GM19372 (cell line): Measurements from ENCODE around the gene LRRC23.
A peak's percentile ranks its signal among the peaks of the same experiment; 100 is the strongest.
"Not testable (repeated sequence)": the region's sequence is repeated elsewhere in the genome, so short reads cannot be mapped to it uniquely, and the experiment has no call there.

Experiments used
- ATAC-seq: cut with Tn5 transposase; IDR thresholded peaks from one replicate; pipeline ENCODE4 v1.9.1; 2021; ENCODE audit warnings: mild to moderate bottlenecking, low read depth, moderate library complexity; ENCODE audit not compliant: unreplicated experiment

Gene LRRC23

DNA sequence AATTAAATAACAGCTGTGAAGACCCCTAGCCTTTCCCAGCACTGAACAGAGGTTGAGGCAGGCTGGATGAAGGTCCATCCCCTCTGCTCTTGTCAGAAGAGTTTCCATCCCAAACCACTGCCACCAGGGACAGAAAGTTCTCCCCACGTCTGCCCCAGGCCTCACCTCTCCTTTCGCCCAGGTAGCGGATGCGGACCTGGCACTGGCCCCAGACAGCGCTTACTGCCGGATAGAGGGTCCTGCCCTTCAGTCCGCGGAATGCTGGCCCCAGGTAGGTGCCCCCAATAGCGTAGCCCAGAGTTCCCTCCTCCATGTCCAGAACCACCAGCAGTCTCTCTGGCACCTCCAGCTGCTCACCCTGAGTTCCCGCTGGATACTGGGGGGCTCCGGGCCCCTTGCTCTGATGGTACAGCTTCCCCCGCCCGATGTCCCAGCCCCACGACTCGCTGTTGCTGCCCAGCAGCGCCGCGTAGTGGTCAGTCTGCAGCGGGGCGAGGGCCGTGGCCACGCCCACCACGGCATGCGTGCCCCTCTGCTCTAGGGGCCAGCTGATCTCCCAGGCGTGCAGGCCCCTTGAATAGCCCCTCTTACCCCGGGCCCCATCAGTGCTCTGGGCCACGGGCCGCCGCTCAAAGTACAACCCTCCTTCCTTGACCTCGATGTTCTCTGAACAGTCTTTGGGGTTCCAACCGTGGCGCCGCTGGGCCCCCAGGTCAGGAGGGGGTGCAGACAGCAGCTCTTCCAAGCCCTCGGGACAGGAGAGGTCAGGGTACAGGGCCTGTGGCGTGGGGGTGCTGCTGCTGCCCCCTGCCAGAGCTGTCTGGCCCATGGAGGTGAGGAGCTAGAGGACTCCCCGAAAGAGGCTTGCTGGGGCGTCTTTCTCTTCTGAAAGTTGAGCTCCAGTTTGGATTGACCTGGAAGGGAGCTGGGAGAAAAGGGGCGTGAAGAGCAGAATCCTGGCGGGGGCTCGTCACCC is 32.3 kb upstream of the LRRC23 start:
- peak; percentile 21 for ATAC-seq

DNA sequence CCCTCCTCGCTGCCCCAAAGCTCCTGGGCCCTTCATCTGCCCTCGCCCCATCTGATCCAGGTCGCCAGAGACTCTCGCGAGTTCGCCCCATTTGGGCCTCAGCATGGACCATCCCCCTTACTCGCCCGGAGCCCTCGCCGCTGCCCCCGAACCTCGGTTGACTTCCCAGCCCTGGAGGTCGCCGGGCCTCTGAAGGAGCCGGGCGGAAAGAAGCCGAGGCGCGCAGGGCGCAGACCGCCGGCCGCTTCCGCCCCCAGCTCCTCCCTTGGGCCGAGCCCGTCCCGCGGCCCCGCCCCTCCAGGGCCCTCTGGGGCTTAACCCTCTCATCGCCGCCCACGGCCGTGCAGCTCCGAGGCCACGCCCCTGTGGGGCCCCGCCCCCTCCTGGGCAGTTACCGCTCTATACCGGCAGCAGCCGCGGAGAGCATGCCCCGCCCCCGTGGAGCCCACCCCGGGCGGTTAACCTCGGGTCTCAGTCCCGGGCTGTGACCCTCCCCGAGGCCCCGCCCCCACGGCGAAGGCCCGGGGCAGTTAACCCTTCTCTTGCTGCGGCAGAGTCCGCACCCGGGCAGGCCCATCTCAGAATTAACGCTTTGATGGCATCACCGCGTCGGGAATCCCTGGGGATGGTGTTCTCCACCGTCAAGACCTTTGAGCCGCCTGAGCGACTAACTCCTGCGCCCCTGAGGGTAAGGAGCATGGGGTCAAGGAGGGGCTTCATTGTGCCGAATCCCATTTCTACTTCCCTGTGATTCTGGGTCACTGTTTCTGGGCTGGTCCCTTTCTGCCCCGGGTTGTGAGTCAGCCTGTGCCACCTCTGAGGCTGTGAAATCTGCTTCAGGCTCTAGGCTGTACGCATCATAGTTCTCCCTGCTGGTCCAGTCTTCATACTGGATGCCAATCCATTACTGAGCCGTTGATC is 31.3 kb upstream of the LRRC23 start, which contains the start of gene SPSB2:
Gene SPSB2 (minus strand): TSS at position 210 of the 921 bp plus-strand sequence. CDS start 402 bp downstream, outside the sequence.
- ATAC-seq = peak; percentile 74

DNA sequence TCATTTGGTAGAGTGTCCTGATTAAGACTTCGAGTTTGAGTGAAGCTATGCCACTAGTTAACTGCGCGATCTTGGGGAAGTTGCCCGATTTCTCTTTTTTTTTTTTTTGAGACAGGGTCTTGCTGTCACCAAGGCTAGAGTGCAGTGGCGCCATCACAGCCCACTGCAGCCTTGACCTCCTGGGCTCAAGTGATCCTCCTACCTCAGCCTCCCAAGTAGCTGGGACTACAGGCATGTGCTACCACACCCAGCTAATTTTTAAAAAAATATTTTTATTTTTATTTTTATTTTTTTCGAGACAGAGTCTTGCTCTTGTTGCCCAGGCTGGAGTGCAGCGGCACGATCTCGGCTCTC is 30.6 kb upstream of the LRRC23 start:
- ATAC-seq = not testable (repeated sequence)

DNA sequence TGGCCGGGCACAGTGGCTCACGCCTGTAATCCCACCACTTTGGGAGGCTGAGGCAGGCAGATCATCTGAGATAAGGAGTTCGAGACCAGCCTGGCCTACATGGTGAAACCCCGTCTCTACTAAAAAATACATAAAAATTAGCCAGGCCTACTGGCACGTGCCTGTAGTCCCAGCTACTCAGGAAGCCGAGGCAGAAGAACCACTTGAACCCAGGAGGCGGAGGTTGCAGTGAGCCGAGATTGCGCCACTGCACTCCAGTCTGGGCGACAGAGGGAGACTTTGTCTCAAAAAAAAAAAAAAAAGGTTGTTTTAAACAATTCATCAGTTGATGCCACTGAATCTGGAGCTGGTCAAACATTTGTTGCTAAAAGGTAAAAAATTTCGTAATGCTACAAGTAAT is 24.8 kb upstream of the LRRC23 start:
- not testable (repeated sequence) for ATAC-seq

DNA sequence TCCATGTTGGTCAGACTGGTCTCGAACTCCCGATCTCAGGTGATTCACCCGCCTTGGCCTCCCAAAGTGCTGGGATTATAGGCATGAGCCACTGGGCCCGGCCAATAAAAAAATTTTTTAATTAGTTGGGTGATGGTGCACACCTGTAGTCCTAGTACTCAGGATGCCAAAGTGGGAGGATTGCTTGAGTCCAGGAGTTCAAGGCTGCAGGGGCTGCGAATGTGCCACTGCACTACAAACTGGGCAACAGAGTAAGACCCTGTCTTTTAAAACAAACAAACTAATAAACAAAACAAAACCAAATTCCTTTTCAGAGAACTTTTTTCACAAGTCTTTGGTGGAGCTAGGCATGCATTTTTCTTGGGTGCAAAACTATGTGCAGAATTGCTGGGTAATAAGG is 21.4 kb upstream of the LRRC23 start:
- ATAC-seq = no peak

DNA sequence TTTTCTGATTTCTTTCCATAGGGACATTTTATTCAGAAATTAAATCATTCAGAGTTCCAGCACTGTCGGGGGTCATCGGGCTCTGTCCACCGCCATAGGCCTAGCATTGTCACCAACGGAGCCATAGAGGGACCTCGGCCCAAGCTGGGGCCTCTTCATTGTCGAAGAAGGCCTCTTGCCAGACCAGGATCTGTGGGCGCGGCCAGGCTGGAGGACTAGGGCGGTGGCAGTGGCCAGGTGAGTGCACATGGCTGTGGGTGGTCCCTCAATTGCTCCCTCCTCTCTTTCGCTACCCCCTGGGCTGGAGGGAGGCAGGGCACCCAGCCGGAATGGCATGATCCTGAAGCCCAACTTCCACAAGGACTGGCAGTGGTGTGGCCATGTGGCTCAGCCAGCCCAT is 20.9 kb upstream of the LRRC23 start:
- no peak for ATAC-seq

DNA sequence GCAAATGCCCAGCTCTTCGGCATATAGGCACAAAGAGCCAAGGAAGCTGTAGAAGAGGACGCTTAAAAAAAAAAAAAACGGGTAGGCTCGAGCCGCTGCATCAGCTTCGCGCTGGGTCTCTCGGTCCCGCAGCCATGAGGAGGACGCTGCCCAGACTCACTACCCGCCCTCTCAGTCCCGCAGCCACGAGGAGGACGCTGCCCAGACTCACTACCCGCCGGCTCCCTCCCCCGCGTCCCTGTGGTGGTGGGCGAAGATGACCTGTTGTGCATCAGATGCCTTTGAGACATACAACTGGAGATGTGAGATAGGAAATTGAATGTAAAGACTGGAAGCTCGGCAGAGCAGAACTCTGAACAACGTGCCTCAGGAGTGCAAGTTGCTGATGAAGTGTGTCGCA is 20.1 kb upstream of the LRRC23 start:
- no peak for ATAC-seq

DNA sequence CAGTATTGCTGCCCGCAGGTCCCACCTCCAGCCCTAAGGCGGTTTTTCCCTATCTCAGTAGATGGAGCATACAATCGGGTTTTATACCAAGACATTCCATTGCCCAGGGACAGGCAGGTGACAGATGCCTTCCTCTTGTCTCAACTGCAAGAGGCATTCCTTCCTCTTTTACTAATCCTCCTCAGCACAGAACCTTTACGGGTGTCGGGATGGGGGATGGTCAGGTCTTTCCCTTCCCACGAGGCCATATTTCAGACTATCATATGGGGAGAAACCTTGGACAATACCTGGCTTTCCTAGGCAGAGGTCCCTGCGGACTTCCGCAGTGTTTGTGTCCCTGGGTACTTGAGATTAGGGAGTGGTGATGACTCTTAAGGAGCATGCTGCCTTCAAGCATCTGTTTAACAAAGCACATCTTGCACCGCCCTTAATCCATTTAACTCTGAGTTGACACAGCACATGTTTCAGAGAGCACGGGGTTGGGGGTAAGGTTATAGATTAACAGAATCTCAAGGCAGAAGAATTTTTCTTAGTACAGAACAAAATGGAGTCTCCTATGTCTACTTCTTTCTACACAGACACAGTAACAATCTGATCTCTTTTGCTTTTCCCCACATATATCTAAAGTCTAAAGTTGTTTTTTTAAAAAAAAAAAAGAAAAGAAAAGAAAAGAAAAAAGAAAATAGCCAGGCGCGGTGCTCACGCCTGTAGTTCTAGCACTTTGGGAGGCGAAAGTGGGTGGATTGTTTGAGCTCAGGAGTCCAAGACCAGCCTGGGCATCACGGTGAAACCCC is 18.2 kb upstream of the LRRC23 start:
- ATAC-seq = not testable (repeated sequence)

DNA sequence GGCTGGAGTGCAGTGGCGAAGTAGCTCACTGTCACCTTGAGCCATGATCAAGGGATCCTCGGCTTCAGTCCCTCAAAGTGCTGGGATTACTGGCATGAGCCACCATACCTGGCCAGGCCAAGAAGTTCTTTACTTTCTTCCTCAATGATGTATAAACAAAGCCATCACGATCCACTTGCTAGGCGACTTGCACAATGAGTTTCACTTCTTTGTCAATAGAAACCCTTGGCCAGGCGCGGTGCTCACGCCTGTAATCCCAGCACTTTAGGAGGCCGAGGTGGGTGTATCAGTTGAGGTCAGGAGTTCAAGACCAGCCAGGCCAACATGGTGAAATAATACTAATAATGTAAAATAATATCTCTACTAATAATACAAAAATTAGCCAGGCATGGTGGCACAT is 17.2 kb upstream of the LRRC23 start:
- no peak for ATAC-seq

DNA sequence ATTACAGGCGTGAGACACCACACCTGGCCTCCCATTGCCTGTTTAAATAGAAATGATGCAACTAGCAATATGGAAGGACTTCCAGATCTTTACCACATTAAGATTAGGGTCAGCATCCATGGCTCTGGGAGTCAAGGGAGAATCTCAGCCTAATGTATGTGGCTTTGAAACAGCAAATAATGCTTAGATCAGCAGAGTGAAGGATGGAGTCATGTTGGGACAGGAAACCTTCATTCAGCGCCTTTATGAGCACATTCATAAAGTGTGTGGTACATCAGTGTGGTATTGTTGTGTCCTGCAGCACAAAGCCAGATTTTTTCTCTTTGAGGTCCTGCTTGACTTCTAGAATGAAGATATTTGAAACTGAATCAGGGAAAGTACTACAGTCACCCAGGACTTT is 16.3 kb upstream of the LRRC23 start:
- ATAC-seq = no peak

DNA sequence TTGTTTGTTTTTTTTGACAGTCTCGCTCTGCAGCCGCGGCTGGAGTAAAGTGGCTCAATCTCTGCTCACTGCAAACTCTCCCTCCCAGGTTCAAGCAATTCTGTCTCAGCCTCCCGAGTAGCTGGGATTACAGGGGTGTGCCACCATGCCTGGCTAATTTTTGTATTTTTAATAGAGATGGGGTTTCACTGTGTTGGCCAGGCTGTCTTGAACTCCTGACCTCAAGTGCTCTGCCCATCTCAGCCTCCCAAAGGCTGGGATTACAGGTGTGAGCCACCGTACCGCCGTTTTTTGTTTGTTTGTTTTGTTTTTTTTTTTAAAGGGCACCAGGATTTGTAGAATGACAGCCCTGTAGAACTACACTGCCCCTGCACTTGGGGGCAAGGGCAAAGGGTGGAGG is 15.8 kb upstream of the LRRC23 start:
- not testable (repeated sequence) for ATAC-seq

DNA sequence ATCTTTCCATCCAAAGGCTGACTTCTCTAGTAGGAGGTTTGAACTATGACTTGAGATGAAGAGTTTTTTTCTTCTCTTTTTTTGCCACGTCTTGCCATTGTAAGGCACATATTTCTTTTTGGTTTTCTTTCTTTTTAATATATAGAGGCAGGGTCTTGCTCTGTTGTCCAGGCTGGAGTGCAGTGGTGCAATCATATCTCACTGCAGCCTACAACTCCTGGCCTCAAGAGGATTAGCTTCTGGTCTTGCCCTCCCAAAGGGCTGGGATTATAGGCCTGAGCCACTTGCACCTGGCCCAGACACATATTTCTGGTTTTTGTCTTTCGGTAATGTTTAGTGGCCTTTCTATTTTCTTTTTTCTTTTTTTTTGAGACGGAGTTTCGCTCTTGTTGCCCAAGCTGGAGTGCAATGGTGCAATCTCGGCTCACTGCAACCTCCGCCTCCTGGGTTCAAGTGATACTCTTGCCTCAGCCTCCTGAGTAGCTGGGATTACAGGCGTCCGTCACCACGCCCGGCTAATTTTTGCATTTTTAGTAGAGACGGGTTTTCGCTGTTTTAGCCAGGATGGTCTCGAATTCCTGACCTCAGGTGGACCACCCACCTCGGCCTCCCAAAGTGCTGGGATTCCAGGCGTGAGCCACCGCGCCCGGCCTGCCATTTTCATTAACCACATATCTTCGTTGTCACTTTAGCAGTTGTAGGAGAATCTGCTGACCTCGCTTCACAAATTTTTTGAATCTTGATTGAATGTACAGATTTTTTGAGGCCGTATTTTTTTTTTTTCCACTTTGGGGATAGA is 14.6 kb upstream of the LRRC23 start:
- not testable (repeated sequence) for ATAC-seq

DNA sequence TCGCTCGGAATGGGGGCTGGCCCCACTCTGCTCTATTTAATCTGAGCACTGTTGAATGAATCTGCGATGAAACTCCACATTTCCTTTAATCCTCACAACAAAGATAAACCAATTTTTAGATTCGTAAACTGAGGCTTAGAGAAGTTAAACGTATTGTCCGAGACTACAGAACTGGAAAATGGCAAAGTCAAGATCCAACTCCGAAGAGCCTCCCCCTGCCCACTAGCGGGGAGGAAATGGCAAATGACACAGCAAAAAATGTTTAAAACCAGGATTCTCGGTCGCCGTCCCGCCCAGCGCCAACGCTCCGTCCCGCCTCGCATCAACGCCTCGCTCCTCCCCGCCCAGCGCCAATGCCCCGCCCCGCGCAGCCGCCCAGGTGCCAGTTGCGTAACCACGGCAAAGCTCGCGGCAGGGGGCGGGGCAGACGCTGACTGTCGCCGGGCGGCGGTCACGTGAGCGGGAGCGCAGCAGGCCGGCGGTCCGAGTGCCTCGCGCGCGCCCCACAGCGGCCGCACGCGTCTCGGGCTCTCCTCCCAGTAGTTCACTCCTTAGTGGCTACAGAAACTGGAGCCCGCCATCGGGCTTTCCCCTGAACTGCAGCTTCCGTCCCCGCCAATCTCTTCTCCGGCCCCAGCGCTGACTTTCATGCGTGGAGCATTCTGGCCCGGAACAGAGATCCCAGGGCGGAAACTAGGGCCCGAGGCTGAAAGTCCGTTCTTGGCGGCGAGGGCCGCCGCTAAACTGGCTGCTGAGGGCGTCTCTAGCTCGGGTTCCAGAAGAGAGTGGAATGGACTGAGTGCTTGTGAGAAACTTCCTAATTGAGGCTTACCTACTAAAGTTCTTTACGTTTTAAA is 13.6 kb upstream of the LRRC23 start:
- peak; percentile 96 for ATAC-seq

DNA sequence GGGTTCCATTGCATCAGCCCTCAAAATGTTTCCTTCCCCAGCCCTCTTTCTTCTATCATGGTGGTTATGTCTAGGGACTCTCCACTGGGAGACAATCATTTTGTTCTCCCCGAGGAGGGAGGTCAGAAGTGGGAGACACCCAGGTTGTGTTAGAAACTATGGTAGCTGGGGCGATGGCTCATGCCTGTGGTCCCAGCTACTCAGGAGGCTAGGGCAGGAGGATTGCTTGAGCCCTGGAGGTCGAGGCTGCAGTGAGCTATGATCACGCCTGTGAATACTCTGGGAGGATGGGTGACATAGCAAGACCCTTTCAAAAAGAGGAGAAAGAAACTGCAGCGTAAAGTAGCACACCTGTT is 13.0 kb upstream of the LRRC23 start:
- ATAC-seq = no peak

DNA sequence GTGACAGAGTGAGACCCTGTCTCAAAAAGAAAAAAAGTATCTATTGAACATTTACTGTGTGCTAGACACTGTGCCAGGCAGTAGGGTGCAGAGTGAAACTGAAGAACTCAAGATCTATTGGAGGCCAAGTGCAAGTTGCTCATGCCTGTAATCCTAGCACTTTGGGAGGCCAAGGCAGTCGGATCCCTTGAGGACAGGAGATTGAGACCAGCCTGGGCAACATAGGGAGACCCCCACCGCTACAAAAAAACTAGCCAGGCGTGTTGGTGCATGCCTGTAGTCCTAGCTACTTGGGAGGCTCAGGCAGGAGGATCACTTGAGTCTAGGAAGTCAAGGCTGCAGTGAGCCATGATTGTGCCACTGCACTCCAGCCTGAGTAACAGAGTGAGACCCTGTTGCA is 11.9 kb upstream of the LRRC23 start:
- ATAC-seq = not testable (repeated sequence)

DNA sequence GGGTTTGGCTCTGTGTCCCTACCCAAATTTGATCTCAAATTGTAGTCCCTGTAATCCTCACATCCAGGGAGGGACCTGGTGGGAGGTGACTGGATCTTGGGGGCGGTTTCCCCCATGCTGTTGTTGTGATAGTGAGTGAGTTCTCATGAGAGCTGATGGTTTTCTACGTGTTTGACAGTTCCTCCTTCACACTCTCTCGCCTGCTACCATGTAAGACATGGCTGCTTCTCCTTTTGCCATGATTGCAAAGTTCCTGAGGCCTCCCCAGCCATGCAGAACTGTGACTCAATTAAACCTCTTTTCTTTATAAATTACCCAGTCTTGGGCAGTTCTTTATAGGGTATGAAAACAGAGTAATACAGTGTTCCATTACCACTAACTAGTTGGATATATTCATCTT is 10.3 kb upstream of the LRRC23 start:
- ATAC-seq = no peak

DNA sequence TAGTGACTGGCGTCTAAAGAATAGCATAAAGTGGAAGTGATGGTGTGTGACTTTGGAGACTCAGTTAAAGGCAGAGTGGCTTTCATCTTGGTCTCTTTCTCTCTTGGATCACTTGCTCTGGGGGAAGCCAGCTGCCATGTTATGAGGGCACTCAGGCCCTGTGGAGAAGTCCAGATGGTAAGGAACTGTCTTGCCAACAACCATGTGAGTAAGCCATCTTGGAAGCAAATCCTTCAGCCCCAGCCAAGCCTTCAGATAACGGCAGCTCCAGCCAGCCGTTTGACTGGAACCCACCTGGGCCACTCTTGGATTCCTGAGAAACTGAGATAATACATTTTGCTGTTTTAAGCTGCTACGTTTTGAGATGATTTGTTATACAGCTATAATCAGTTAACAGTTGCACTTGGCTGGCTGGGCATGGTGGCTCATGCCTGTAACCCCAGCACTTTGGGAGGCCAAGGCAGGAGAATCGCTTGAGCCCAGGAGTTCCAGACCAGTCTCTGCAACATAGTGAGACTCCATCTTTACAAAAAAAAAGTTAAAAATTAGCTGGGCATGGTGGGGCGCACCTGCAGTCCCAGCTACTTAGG is 7.7 kb upstream of the LRRC23 start:
- ATAC-seq = no peak

DNA sequence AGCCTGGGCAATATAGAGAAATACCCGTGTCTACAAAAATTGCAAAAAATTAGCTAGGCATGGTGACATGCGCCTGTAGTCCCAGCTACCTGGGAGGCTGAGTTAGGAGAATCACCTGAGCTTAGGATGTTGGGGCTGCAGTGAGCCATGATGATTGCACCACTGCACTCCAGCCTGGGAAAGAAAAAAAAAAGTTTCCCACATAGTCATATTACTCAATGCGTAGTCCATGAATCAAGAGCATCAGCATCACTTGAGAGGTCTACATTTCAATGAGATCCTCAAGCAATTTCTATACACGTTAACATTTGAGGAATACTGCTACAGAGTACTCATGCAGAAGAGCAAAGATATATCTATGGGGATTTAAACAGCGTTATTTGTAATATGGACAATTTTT is 5.2 kb upstream of the LRRC23 start:
- ATAC-seq = no peak
